B cell (primary cell): Measurements from ENCODE around the gene GALNT11. TPM values are rescaled to one million over a fixed set of nuclear protein-coding genes. Genes with fewer than 3 reads are reported as not detected.

Experiments
- ATAC-seq: fragments of 200-7000 bp; cut with Tn5 transposase; one replicate; pipeline ENCODE4 v1.10.0; 2021; ENCODE audit warnings: low read depth, mild to moderate bottlenecking, moderate number of reproducible peaks, moderate library complexity
- CTCF ChIA-PET: fragments of 350-600 bp; sonication (Branson Sonifier 250); formaldehyde crosslinking; loops from one replicate; lab custom pipeline; 2021; ENCODE audit warnings: antibody characterized with exemption, inconsistent platforms; lab: Charles Lee
- POLR2A ChIA-PET: fragments of 350-600 bp; sonication (Branson Sonifier 250); formaldehyde crosslinking; loops from one replicate; lab custom pipeline; 2021; ENCODE audit warnings: antibody characterized with exemption; lab: Charles Lee
- DNase-seq: peaks from one replicate; pipeline ENCODE4 v3.0.0; 2013
- H2AFZ ChIP-seq: 2 replicates; pipeline ENCODE4 v1.6.1; 2012; ENCODE audit warnings: mild to moderate bottlenecking, low read depth, low read length; ENCODE audit not compliant: insufficient read depth, poor library complexity, severe bottlenecking
- H3K27ac ChIP-seq, 2 donors: 1 replicate in 1 of 2; 2 replicates in 1 of 2; pipeline ENCODE4 v1.5.1; 2012 to 2013; ENCODE audit warnings: low read length in 2 of 2, mild to moderate bottlenecking in 2 of 2, moderate library complexity in 1 of 2
- H3K27me3 ChIP-seq, 4 experiments: fragments of 200-600 bp in 1 of 4; sonication (generic) in 1 of 4; replicated peaks in 1 of 4; 1 replicate in 2 of 4; 2 replicates in 2 of 4; pipeline versions ENCODE4 v1.6.1 to v1.7.0; 2013 to 2016; ENCODE audit warnings: low read length in 3 of 4, mild to moderate bottlenecking in 2 of 4, mixed read lengths in 1 of 4, moderate library complexity in 1 of 4; ENCODE audit not compliant: insufficient read depth in 4 of 4, control insufficient read depth in 3 of 4; ENCODE audit errors: control extremely low read depth in 1 of 4
- H3K36me3 ChIP-seq, 2 experiments: replicated peaks in 1 of 2; 1 replicate in 1 of 2; 2 replicates in 1 of 2; pipeline versions ENCODE4 v1.6.1 to v1.7.1; 2013; ENCODE audit warnings: low read length in 1 of 2; ENCODE audit not compliant: insufficient read depth in 2 of 2, control insufficient read depth in 1 of 2; ENCODE audit errors: control extremely low read depth in 1 of 2, extremely low read depth in 1 of 2
- H3K4me1 ChIP-seq, 2 donors: fragments of 200-600 bp in 1 of 2; sonication (generic) in 1 of 2; 1 replicate in 1 of 2; 2 replicates in 1 of 2; pipeline versions ENCODE4 v1.5.1 to v1.6.1; 2013 to 2017; ENCODE audit warnings: low read length in 2 of 2; ENCODE audit not compliant: control insufficient read depth in 2 of 2, insufficient read depth in 2 of 2
- H3K4me2 ChIP-seq: replicated peaks from 2 replicates; pipeline ENCODE3; 2012; ENCODE audit warnings: mild to moderate bottlenecking, low read depth, low read length; ENCODE audit not compliant: poor library complexity, severe bottlenecking
- H3K4me3 ChIP-seq, 5 experiments: fragments of 200-600 bp in 1 of 5; sonication (generic) in 1 of 5; 1 replicate in 3 of 5; 2 replicates in 2 of 5; pipeline versions ENCODE4 v1.5.1 to v1.7.0; 2011 to 2016; ENCODE audit warnings: low read length in 4 of 5, mild to moderate bottlenecking in 4 of 5, low read depth in 2 of 5, control low read depth in 1 of 5, moderate library complexity in 1 of 5; ENCODE audit not compliant: insufficient read depth in 1 of 5; ENCODE audit errors: control extremely low read depth in 1 of 5, extremely low read depth in 1 of 5
- H3K79me2 ChIP-seq: fragments of 200-600 bp; sonication (generic); one replicate; pipeline ENCODE4 v1.6.0; 2016; ENCODE audit warnings: low read length; ENCODE audit not compliant: control insufficient read depth, insufficient read depth
- H3K9ac ChIP-seq: fragments of 200-600 bp; sonication (generic); 2 replicates; pipeline ENCODE4 v1.6.1; 2017; ENCODE audit warnings: mild to moderate bottlenecking, low read length, moderate library complexity
- H3K9me3 ChIP-seq, 3 donors: one replicate each; pipeline versions ENCODE4 v1.6.1 to v1.7.1; 2013; ENCODE audit warnings: low read length in 2 of 3; ENCODE audit not compliant: control insufficient read depth in 2 of 3, insufficient read depth in 1 of 3; ENCODE audit errors: control extremely low read depth in 1 of 3
- H4K20me1 ChIP-seq: 2 replicates; pipeline ENCODE4 v1.6.0; 2012; ENCODE audit warnings: mild to moderate bottlenecking, low read length; ENCODE audit not compliant: insufficient read depth, control insufficient read depth, poor library complexity, severe bottlenecking
- H3K27ac Mint-ChIP-seq: one replicate; pipeline ENCODE4 v1.8.0; 2021; ENCODE audit warnings: mixed read lengths
- H3K27me3 Mint-ChIP-seq: one replicate; pipeline ENCODE4 v1.8.0; 2021; ENCODE audit warnings: mixed read lengths
- H3K4me1 Mint-ChIP-seq: one replicate; pipeline ENCODE4 v1.8.0; 2021; ENCODE audit warnings: mixed read lengths
- H3K4me3 Mint-ChIP-seq: one replicate; pipeline ENCODE4 v1.8.0; 2021; ENCODE audit warnings: mixed read lengths
- H3K9me3 Mint-ChIP-seq: one replicate; pipeline ENCODE4 v1.8.0; 2022; ENCODE audit warnings: mixed read lengths; ENCODE audit not compliant: insufficient read depth
- CTCF ChIP-seq: fragments of 200-600 bp; IDR thresholded peaks from one replicate; pipeline ENCODE4 v1.8.0; 2022; ENCODE audit warnings: antibody characterized with exemption, mild to moderate bottlenecking
- EZH2 ChIP-seq: IDR thresholded peaks from 2 replicates; pipeline ENCODE4 v1.6.1; 2012; ENCODE audit warnings: borderline replicate concordance, low read depth, mild to moderate bottlenecking, moderate library complexity, low read length; ENCODE audit not compliant: insufficient read depth, poor library complexity, severe bottlenecking
- WGBS: methylation state at CpG from one replicate; pipeline ENCODE4 v1.1.5; 2013; ENCODE audit warnings: missing lambda C conversion rate; ENCODE audit not compliant: insufficient coverage; 5-methylcytosine and 5-hydroxymethylcytosine counted together
- intact Hi-C: fragments of 100-400 bp; cut with micrococcal nuclease; formaldehyde crosslinking; loops from one replicate; pipeline ENCODE4 v1.10.0; 2022
- polyA plus RNA-seq: library from polyadenylated mRNA; depleted of rRNA; stranded (reverse); fragments of >200 nt; gene quantifications from 2 replicates; pipeline ENCODE4 v1.2.3, GENCODE V29; 2012
- total RNA-seq, 2 donors: library from RNA; stranded (reverse); fragments of 120-200 nt in 1 of 2; gene quantifications; 1 replicate in 1 of 2; 2 replicates in 1 of 2; pipeline versions ENCODE4 v1.2.3 to v1.2.4, GENCODE V29; 2013 to 2022

GALNT11 gene
- total and polyA plus RNA-seq, 2 donors (not counting 1 experiment from before 2014, with no cell fraction given), result 13.8 to 14.5 TPM

DNA sequence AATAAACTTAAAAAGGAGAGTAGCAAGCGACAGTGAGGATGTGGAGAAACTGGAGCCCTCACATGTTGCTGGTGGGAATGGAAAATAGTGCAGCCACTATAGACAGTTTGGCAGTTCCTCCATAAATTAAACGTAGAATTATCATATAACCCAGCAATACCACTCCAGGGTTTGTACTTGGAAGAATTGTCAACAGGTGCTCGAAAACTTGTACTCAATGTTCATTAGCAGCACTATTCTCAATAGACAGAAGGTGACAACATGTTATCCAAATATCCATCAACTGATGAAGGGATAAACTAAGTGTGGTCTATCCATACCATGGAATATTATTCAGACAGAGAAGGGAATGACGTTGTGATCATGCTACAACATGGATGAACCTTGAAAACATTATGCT lies 71.9 kb downstream of the GALNT11 start:
- Histone ChIP-seq H3K4me1 (no peaks in the 10 kb centered on the region), H3K4me2 (no peak overlapping the region), H4K20me1 (no peaks in the 10 kb centered on the region), H2AFZ (no peak overlapping the region), H3K27me3 (no peaks in the 10 kb centered on the region), H3K27ac (no peak overlapping the region), H3K79me2 (no peaks in the 10 kb centered on the region), H3K36me3 (peaks cover 0 to 5% of the 10 kb centered on the region in 2 experiments), H3K9me3 (no peaks in the 10 kb centered on the region), H3K9ac (no peak overlapping the region), H3K4me3 (no peak overlapping the region)
- CTCF ChIA-PET, result interaction anchor here (0.7 kb wide), 1 partner anchor 464 kb away, joined by 4 read pairs; no protein-coding TSS in a partner anchor
- DNase-seq (no peak), ATAC-seq (no peak)
- WGBS, result 80% methylated on average over 1 of the region's 4 CpGs
- intact Hi-C loops, result no loop called here
- no peaks in the 10 kb centered on the region for H3K27me3 Mint-ChIP-seq
- H3K9me3 Mint-ChIP-seq, result no peaks in the 10 kb centered on the region
- no peaks in the 10 kb centered on the region for H3K4me1 Mint-ChIP-seq
- no peak for TF ChIP-seq EZH2
- no peak for TF ChIP-seq CTCF
- no peak overlapping the region for H3K27ac Mint-ChIP-seq
- no peak overlapping the region for H3K4me3 Mint-ChIP-seq
- POLR2A ChIA-PET, result no interaction called here

DNA sequence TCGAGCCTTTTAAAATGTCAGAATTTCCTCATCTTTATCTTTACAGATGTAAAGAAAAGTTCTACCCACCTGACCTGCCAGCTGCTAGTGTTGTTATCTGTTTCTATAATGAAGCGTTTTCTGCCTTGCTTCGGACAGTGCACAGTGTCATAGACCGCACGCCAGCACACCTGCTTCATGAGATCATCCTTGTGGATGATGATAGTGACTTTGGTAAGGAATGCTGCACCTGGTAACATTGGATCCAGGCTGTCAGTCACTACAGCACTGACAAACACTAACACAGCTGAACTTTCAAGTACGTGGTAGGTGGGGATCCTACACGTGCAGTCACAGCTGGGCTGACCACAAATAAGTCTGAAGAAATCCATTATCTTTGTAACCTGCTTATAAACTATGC lies 77.6 kb downstream of the GALNT11 start:
- no peak for ATAC-seq
- peaks cover 0 to 14% of the 10 kb centered on the region in 2 experiments for H3K36me3 ChIP-seq
- H3K9me3 ChIP-seq, result no peaks in the 10 kb centered on the region
- no peaks in the 10 kb centered on the region for H3K4me1 ChIP-seq
- H3K27me3 Mint-ChIP-seq, result no peaks in the 10 kb centered on the region
- no peak overlapping the region for H3K4me3 ChIP-seq
- intact Hi-C loops, result no loop called here
- no peaks in the 10 kb centered on the region for H3K27me3 ChIP-seq
- WGBS, result 100% methylated on average over 2 of the region's 7 CpGs
- H3K27ac Mint-ChIP-seq, result no peak overlapping the region
- H3K9me3 Mint-ChIP-seq, result no peaks in the 10 kb centered on the region
- H3K4me1 Mint-ChIP-seq, result no peaks in the 10 kb centered on the region
- POLR2A ChIA-PET, result no interaction called here
- H3K79me2 ChIP-seq, result no peaks in the 10 kb centered on the region
- no peak overlapping the region for H2AFZ ChIP-seq
- TF ChIP-seq CTCF, result no peak
- TF ChIP-seq EZH2, result no peak
- H3K4me2 ChIP-seq, result no peak overlapping the region
- no peak overlapping the region for H3K9ac ChIP-seq
- no peak overlapping the region for H3K4me3 Mint-ChIP-seq
- no peak overlapping the region for H3K27ac ChIP-seq
- CTCF ChIA-PET, result no interaction called here
- H4K20me1 ChIP-seq, result no peaks in the 10 kb centered on the region
- no peak for DNase-seq
